HG03432 (cell line): Measurements from ENCODE around the gene AAK1.
A peak's percentile ranks its signal among the peaks of the same experiment; 100 is the strongest.
"Not testable (repeated sequence)": the region's sequence is repeated elsewhere in the genome, so short reads cannot be mapped to it uniquely, and the experiment has no call there.

Source experiments
- ATAC-seq: cut with Tn5 transposase; IDR thresholded peaks from one replicate; pipeline ENCODE4 v1.9.1; 2021; ENCODE audit warnings: mild to moderate bottlenecking, moderate library complexity; ENCODE audit not compliant: unreplicated experiment

Gene AAK1

DNA sequence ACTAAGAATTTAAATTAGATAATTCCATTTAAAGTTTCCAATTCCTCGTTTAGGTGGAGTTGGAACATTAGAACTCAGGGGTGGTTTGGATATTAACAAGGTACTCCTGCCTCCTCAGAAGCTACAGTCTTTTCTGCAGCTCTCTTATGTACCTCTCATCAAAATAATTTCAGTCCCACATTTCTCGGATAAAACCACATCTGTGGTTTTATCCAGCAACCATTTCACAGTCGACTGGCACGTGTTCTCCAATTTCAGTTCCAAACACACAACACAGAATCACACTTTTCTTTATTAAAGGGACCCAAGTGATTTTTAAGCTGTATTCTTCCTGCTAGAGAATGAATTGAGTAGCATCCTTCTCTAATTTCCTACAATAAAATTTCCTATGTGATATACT is 183.6 kb downstream of the AAK1 start:
- ATAC-seq, result no peak

- ATAC-seq, result no peak
These were observed 186.5 kb downstream of the AAK1 start for GRCh38 chr2:69456950-69457445.

DNA sequence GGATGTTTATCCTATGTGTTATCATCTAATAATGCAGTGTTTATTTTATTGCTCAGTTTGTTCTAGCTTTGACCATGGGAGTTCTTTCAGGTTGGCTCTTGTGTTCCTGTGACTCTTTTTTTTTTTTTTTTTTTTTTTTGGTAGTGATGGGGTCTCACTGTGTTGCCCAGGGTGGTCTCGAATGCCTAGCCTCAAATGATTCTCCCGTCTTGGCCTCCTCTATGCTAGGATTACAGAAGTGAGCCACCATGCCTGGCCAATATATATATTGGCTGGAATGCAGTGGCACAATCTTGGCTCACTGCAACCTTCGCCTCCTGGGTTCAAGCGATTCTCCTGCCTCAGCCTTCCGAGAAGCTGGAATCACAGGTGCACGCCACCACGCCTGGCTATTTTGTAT is 187.4 kb downstream of the AAK1 start:
- no peak for ATAC-seq

GRCh38 chr2:69454976-69455375 is 188.6 kb downstream of the AAK1 start:
- no peak for ATAC-seq

- ATAC-seq, result peak; percentile 94
These were observed 189.9 kb downstream of the AAK1 start for GRCh38 chr2:69453475-69454129.

DNA sequence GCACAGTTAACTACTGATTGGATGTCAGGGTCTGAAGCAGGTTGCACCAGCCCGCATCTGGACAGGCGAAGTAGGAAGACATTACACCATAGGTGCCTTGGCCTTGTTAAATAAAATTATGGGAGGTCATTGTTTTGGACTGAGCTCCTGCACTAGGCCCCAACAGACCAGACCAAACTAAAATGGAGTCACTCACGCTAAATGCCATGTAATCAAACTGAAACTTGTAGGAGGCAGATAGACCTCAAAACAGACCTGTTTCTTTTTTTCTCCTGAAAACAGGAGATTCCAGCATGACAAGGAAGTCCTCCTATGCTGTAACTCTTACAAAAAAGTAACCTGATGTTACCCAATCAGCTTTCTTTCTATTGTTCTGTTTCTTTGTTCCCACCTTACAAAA is 190.9 kb downstream of the AAK1 start:
- no peak for ATAC-seq

DNA sequence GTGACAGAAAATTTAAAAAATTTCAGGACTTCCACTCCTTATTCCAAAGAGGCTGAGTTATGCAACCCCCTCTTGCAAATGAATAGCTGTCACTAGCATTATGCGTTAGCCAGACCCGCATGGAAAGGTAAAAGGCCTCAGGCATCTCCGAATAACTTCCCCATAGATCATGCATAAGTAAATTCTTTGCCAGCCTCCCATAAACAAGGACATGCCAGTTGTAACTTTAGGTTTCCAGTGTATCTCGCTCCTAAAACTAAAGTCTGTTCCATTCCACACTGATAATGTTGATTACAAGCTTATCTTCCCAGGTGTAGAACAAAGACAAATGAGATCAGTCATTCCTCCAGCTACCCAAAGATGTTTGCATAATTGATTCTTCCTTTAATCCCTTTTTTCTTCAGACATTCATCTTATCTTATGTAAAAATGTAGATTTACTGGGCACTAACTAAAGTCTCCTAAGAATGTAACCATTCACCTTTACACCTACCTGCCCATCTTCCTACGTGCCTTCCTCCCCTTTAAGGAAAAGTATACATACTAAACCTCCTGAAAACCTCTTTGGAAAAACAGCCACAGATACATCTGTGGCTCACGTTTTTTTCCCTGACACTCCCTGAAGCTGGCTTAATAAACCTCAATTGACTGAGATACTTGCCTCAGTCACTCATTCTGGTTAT is 192.7 kb downstream of the AAK1 start:
- no peak for ATAC-seq

GRCh38 chr2:69449906-69450305 is 193.6 kb downstream of the AAK1 start:
- no peak for ATAC-seq

DNA sequence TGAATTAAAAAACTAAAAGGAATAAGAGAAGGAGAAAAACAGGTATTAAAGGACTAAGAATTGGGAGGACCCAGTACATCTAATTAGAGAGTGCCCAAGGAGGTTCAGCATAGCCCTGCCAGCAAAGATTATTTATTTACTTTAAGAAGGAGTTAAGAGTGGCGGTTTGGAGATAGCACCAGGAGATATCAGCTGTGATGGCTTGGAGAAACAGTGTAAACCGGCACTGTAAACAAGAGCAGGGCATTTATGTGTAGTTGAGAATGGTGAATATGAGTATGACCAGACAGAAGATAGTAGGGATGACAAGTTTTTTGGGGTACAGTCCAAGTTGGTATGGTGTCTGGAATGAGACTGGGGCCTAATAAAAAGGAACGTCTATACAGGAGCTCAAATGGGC is 199.9 kb downstream of the AAK1 start:
- ATAC-seq, result not testable (repeated sequence)

GRCh38 chr2:69439499-69439898 is 204.0 kb downstream of the AAK1 start:
- ATAC-seq, result not testable (repeated sequence)

DNA sequence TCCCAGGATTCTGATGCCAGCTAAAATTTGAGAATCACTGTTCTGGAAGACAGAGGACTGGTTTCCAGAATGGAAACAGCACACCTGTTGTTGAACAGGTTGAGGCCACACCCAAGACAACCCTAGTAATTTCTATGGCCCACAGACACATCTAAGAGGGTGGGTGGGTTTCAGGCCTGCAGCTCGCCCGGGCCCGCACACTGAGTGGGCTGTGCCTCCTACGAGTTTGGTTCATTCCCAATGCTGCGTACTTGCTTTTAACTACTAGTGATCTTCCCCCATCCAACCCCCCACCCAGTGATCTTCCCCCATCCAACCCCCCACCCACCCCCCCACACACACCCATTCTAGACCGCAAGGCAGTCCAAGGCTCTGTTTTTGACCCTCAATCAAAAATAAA is 205.0 kb downstream of the AAK1 start:
- ATAC-seq, result no peak

DNA sequence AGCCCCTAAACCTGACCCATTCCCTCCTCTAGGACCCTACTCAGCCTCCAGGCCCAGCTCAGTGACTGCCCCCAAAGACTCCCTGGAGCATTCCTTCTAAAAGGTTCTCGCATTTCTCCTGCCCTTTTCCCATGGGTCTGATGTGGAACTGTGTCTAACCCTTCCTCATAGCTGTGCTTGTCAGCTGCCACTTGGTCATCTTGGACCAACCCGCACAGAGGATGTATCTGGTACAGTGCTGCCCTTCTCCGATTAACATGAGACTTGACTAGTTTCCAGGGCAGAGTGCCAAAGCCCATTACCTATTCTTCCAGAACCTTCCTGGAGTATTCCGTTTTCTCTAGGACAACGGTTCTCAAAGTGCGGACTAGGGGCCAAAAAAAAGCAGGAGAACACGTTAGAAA is 205.8 kb downstream of the AAK1 start:
- ATAC-seq, result no peak

DNA sequence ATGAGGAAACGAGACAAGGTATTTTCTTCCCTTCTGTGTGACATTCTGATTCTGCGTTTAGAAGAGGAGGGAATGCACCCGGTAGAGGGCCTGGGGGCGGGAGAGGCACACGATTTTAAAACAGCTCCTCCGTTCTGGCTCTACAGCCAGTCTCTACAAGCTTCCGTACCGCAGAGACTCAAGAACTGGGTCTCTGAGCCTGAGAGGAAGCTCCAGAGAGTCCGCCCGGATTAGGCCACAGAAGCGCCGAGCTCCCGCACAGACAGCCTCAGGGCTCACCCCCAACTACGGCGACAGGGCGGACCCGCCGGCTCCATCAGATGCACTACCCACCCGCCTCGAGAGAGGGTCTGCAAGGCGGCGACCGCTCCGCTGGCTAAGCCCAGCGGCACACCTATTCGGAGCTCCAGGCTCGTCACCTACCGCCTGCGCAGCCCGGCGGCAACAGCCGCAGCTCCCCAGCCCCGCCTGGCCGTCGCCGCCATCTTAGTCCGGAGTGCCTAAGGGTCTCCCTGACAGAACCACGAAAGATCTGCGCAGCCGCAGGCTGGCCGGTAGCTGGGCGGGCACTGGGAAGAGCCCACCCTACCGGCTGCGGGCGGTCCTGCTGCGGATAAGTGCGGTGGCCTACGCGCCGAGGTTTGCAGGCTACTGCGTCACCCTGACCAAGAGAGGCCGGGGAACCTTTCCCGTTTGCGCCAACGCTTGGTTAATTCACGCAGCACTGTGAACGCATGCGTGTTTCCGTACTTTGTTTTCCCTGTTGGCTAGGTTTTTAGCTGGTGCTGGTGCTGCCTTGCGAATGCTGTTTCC is 206.4 kb downstream of the AAK1 start, which contains the start of gene NFU1:
Gene NFU1 (minus strand): TSS at position 498 of the 813 bp plus-strand sequence. CDS start 13 bp downstream, at position 485.
- ATAC-seq, result peak; percentile 99

DNA sequence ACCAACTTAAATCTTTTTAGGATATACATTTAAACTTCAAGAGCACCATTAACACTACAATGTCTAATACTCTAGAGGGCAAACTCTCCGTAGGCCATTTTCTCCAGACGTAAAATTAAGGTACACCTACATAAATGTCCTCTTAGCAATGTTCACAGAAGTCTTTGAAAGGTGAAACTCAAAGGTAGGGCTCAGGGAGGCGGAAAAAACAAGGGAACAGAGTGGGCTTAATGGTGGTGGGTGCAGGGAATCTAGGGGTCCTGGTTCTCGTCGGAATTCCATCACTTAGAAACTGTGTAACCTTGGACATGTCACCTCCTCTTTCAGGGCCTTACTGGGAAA is 207.0 kb downstream of the AAK1 start:
- no peak for ATAC-seq

DNA sequence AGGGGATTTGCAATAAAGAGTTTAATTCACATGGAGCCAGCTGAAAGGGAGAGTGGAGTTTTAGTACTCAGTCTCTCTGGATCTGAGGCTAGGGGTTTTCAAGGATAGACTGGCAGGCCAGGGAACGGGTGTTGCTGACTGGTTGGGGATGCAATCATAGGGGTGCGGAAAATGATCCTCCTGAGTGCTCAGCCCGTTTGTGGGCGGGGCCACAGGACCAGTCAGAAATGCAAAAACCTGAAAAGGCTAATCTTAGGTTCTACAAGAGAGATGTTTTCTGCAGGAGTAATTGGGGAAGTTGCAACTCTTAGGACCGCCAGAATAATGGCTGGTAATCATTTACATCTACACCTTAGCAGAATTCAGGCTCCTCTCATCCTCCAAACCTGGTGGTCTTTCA is 208.8 kb downstream of the AAK1 start:
- ATAC-seq, result no peak

GRCh38 chr2:69429491-69430183 is 213.9 kb downstream of the AAK1 start:
- no peak for ATAC-seq

GRCh38 chr2:69428981-69429380 is 214.6 kb downstream of the AAK1 start:
- ATAC-seq, result no peak

DNA sequence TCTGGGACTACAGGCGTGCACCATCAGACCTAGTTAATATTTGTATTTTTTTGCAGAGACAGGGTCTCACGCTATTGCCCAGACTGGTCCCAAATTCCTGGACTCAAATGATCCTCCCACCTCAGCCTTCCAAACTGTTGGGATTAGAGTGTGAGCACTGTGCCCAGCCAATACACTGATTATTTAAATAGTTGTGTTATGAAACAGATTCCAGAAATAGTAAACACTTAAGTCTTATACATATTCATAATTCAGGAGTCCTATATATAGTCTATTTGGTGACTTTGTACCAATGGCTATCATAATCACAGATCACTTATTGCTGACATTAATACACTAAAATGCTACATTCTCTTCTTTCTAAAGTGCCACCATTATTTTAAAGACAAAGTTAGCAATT is 219.1 kb downstream of the AAK1 start:
- no peak for ATAC-seq

DNA sequence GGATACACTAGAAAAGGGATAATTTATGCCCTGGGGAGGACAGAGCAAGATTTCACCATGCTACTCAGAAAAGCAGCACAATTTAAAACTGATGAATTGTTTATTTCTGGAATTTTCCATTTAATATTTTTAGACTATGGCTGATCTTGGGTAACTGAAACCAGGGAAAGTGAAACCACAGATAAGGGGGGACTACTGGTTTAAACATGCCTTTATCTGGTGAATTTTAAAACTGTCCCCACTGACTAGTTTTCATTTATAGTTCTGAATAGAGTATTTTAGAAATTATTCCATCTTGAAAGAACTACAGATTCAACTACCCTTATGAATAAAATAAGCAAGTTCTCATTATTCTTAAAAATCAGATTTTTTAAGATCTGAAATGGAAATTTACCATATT is 221.3 kb downstream of the AAK1 start:
- ATAC-seq, result no peak

- ATAC-seq, result not testable (repeated sequence)
These were observed 224.4 kb downstream of the AAK1 start for GRCh38 chr2:69419111-69419510.

- no peak for ATAC-seq
These were observed 227.4 kb downstream of the AAK1 start for GRCh38 chr2:69416147-69416546.
